Kidney capillary endothelial cell (primary cell): Measurements from ENCODE around the gene NPBWR2.

Source experiments
- DNase-seq: peaks from one replicate; pipeline ENCODE4 v3.0.0-alpha.2; 2018; ENCODE audit warnings: low spot score

The NPBWR2 gene, protein sequence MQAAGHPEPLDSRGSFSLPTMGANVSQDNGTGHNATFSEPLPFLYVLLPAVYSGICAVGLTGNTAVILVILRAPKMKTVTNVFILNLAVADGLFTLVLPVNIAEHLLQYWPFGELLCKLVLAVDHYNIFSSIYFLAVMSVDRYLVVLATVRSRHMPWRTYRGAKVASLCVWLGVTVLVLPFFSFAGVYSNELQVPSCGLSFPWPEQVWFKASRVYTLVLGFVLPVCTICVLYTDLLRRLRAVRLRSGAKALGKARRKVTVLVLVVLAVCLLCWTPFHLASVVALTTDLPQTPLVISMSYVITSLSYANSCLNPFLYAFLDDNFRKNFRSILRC

DNA sequence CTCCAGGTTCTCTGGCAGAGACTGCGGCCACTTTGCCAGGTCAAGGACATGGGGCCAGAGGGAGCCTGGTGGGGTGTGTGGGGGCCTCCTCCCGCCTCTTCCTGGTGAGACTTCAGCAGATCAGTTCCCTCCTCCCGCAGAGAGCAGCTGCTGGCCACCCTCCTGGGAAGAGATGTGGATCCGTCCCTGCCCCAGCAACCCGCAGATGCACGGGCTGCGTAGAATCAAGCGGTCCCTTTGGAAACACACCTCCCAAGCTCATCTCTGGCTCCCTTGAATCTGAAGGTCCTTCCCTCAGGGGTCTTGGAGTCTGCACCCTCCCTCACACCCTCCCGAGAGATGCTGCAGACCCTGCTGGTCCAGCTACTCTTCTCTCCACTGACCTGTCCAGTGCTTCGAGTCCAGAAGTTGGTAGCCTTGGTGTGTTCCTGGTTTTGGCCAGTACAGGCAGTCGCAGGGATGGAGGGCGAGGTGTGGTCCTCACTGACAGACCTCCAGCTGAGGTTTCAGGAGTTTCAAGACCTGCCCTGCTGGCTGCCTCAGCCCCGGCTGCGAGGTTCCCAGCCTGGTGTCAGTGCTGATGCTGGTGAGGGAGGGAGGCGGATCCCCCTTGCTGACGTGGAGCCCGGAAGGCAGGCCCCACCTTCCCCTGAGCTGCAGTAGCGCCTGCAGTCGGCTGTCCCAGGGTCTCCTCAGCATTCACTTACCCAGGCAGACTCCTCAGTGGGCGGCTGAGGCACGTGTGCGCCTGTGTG lies at the start of gene NPBWR2:
Gene NPBWR2 (minus strand): TSS at position 585 of the 755 bp plus-strand sequence. CDS start 734 bp downstream, outside the sequence.
- no peak for DNase-seq

DNA sequence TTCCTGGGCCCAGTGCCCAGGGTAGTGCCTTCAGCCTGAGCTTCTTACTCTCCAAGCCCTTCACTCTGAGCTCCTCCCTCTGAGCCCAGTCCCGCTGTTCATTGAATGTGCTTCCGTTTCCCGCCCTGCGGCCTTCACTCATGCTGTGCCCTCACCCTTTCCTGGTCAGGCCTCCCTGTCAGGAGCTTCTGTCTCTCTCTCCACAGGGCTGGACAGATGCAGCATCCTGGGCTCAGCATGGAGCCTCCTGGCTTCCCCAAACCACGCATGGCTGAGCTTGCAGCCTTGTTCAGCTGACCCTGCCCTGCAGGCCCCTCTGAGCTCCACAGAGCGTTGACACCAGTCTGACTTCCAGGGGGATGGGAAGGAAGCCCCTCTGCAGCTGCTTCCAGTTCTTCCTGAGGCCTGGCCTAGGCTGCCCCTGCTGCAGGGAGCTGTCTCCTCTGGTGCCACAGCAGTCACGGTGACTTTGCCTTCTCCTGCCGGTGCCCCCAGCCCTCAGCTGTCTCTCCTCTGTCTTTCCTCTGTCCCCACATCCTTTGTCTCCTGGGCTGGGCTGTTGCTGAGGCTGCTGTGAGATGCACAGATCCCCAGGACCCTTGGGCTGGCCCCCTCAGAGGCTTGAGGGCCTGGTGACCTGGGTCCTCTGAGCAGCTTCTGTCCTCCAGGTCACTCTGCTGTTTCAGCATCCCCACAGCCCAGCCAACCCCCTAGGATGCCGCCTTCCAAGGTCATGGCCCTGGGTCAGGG lies 48.9 kb upstream of the NPBWR2 start:
- no peak for DNase-seq

DNA sequence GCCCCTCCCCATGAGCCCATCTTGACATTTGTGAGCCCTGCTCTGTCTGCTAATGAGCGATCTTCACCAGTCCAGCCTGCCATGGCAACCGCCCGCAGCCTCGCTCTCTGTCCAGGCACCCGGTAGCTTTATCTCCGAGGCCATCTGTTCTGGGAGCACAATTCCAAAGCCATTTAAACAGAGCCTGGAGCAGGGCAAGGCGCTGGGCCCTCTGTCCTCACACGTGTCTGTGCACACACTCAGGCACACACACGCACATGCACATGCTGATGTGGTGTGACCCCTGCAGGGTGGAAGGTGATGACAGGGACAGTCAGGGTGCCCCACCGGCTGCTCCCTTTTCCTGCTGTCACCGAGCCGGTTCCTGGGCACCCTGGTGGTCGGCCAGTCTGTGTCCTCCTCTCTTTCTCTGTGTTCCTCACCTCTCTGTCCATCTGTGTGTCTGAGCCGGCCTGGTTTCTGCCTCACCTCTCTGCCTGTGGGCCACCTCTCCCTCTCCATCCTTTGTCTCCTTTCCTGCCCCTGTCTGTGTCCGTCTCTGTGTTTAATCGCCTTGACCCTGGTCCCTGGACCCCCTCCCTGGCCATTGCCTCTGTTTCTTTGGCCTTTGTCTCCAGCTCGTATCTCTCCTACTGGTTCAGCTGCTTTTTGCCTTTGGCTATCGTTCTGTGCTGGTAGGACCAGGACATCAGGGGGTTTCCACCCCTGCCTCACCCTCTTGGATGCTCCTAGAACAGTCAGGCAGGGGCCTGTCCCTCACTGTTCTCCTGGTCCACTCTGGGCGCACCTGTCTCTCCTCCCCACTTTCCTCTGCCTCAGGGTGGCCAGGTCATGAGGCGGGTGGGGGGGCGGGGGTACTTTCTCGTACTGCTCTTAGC lies 48.1 kb upstream of the NPBWR2 start:
- DNase-seq: no peak

DNA sequence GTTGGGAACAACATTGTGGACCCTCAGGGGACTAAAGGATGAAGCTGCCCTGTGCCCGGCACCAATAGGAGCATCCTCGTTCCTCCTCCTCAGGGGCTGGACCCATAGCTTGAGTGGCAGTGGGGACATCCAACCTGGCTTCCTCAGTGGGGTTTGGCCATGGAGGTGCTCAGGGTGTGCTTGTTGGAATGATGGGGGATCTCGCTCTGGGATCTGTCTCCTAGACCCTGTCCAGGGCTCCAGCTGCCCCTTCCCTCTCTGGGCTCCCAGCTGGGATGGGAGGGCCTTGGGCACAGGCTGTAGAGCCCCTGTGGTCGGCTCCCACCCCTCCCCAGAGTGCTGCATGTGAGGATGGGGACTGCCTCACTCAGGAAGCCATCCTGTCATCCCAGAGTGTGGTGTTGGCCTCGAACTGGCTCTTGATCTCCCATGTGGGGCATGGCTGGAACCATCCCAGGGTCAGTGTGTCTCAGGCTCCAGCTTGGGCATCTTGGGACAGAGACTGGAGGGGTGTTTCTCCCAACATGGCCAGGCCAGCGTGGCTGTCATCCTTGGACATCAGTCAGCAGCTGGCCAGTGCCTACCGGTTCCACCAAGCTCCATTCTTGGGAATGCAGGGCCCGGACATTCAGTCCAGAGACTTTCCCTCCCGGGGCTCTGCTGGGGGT lies 47.4 kb upstream of the NPBWR2 start:
- no peak for DNase-seq

DNA sequence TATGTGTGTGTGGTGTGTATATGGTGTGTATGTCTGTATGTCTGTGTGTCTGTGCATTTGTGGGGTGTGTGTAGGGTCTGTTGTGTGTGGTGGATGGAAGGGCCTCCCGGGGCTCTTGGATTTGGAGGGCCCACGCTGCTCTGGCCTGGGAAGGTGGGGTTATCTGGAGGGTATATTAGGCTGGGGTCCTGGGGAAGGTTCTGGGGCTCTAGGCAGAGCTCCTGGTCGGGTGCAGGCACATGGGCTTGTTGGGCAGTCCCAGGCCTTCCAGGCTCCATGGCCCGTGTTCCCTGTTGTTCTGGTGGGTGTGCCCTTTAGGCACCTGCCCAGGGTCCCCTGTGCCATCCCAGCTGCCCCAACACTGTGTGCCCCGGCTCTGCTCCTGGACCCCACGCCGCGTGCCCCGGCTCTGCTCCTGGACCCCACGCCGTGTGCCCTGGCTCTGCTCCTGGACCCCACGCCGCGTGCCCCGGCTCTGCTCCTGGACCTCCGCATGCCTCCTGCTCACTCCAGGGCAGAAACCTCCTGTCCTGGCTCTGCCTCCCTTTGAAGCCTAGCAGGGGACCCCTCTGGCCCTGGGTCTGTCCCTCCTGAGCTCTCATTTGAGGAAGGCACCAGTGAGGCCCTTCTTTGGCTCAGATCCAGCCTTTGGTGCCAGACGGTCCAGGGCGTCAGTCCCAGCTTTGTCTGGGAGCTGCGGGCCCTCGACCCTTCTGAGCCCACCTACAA lies 46.7 kb upstream of the NPBWR2 start:
- no peak for DNase-seq

DNA sequence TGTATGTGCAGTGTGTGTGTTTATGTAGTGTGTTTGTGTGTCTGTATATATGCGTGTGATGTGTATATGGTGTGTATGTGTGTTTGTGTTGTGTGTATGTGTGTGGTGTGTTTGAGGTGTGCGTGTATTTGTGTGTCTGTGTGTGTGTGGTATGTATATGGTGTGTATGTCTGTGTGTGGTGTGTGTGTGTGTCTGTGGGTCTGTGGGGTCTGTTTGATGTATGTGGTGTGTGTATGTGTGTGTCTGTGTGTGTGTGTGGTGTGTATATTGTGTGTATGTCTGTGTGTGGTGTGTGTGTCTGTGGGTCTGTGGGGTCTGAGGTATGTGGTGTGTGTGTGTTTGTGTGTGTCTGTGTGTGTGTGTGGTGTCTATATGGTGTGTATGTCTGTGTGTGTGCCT lies 46.0 kb upstream of the NPBWR2 start:
- DNase-seq: no peak

DNA sequence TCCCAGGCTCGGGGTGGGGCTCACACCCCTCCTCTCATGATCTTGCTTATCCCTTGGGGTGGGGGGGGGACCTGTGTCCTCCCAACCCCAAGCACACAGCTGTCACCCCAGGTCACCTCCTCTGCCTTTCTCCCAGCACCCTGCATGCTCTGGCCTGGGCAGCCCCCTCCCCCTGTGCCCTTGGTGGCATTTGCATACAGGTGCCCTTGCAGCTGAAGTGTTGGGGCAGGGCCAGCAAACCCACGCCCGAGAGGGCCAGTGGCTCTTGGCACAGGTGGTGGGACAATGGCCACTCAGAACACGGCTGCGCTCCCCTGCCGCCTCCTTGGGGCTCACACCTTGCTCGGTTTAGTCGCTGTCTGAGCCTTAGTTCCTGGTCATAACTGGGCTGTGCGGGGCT lies 45.5 kb upstream of the NPBWR2 start:
- DNase-seq: no peak

DNA sequence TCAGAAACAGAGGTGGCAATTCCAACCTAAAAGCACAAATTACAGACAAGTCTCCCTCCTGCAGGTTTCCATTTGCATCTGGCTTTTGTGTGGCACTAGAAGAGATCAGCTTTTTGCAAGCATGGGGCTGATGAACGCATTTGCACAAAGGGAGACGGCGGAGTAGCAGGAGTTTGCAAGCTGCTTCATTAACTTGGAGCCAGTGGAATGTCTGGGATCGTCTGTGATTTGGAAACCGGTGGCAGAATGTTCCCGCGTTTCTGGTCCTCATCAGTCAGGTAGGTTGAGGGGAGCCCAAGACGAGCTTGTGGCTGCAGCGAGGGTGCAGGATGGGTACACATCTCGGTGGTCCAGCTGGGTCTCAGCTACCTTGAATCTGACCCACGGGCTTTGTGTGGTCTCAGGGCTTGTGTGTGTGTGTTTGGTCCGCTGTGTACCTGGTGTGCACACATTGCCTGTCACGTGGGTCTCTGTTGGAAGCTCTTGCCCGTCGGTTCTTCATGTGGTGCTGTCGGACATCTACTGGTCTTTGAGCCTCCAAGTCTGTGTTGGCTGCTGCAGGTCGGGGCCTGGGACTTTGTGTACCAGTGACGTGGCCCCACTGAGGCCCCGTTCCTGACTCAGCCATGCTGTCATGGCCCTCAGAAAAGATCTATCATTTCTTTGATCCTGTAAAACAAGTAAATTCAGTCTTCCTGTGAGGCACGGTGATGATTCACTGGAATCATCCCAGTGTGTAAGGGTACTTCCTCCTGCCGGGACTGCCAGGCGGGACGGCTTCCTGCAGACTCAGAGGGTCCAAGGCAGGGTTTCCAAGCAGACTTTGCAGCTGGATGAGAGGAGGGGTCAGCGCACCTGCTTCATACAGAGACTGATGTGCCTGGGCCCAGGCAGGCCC lies 44.5 kb upstream of the NPBWR2 start:
- DNase-seq: peak; percentile 97

DNA sequence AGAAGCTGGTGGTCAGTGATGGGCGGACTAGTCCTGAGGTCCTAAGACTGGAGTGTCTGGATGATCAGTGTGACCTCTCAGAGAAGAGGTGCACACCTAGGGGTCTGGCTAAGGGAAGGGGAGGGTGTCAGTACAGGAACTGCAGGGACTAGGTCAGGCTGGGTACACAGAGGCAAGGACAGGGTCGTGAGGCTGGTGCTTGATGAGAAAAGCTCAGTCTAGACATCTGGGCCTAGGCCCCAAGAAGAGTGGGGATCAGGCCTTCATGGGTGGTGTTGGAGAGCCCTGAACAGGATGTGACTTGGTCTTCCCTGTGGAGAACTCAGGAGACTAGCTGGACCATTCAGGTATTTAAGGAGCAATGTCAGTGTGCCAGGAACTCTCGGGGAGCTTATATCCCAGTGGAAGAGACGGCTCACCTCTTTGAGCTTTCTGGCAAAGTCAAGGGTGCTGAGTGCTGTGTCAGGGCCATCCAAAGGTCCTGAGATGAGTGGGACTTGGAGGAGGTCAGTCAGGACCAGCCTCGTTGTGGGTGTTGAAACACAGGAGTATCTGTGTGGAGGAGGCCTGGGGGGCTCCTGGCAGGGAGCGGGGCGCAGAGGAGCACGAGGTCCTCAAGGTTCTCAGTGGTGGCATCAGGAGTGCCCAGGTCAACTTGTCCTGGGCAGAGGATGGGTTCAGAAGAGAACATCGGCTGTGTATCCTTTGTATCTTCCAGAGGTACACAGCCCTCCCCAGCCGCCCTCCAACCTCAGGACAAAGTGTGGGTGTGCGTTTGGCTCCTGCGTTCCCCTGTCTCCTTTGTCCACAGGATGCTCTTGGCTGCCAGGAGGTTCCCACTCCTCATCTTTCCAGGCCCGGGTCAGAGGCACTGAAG lies 43.6 kb upstream of the NPBWR2 start:
- no peak for DNase-seq

DNA sequence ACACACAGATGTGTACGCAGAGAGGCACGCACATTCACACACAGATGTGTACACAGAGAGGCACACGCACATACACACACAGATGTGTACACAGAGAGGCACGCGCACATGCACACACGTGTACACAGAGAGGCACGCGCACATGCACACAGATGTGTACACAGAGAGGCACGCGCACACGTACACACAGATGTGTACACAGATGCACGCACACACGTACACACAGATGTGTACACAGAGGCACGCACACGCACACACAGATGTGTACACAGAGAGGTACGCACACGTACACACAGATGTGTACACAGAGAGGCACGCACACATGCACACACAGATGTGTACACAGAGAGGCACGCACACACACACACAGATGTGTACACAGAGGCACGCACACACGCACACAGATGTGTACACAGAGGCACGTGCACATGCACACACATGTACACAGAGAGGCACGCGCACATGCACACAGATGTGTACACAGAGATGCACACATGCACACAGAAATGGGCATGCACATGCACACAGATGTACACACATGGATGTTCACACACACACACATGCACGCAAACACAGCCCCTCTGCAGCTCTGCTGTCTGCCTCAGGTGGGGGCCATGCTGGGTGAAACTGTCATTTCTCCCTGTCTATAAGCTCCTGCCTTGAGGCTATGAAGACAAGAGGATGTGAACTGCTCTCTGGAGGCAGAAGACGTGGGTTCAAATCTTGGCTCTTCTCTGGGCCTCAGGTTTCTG lies 42.6 kb upstream of the NPBWR2 start:
- DNase-seq: no peak

DNA sequence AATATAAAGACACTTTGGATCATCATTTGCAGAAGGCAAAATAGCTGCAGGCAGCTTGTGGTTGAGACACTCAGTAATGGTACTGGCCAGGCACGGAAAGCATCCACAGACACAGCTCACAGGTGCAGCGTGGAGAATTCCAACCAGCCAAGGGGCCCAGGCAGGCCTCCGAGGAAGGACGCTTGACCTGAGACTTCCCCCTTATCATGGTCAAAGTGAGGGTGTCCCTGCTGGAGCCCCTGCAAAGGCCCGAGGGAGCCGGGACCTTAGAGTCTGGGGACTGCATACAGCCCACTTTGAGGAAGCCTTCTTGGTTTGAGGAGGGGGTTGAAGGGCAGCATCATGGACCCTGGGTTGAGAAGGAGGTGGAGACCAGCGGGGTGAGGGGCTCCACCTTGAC lies 41.8 kb upstream of the NPBWR2 start:
- no peak for DNase-seq

DNA sequence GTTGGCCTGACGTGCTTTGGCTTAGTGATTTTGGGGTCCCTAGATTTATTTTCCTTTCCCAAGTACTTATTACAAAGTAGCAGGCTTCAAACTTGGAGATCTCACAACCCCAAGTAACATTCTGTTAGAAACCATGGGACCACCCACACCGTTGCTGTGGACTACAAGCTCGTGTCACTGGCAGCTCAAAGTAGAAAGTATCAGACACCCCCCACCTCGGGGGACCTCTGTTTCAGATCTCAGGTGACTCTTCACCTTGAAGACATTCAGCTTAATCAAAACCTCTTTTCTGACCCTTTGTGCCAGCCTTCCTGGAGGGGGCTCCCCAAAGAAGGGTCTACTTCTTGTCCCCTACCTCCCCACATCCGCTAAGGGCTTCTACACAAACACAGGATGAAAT lies 41.2 kb upstream of the NPBWR2 start:
- no peak for DNase-seq

DNA sequence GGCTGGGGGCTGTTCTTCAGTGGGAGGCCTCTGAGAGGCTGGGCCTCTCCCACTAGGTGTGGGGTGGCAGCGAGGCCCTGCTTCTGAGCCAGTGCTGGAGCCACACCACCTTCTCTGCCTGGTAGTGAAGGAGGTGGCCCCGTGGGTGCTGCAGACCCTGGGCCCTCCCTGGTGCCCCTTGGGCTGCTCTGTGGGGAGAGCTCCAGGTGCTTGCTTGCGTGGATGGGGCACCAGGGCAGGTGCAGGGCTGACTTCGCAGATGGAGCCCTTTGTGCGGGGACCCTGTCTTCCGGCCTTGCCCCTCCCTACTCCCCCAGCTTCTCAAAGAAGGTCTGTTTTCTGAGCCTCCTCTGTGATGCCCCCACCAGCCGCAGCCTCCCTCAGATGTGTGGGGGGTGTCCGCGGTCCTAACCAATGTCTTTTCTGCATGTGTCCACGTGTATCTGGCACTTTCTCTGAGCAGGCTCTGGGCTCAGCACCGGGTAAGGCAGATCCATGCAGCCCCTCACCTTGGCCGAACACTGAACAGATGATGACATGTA lies 39.6 kb upstream of the NPBWR2 start:
- no peak for DNase-seq

DNA sequence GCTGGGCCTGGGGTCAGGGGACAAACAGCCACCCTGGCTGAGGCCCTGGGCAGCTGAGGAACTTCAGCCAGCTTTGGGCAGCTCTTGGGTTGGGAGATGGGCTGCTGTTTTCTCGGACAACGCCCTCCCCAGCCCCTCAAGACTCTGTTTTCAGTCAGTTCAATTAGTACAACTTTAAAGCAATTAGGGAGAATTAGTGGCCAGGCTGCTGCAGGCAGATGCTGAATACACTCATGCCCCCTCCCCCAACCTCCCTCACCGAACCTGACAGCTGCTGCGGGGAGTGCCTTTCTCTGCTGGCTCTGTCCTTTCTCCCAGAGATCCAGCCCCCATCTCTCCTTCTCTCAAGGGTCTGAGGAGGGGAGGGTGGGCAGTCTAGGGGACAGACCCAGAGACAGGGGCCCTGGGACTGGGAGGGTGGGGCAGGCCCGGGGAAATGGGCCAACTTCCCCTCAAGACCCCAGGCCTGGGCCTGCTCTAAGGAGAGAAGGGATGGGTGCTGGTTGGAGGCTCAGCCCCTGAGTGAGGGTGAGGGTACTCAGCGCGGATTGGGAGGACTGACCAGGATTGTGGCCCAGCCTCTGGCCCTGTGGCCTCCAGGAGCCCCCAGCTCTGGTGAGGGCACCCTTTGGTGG lies 39.1 kb upstream of the NPBWR2 start:
- no peak for DNase-seq

DNA sequence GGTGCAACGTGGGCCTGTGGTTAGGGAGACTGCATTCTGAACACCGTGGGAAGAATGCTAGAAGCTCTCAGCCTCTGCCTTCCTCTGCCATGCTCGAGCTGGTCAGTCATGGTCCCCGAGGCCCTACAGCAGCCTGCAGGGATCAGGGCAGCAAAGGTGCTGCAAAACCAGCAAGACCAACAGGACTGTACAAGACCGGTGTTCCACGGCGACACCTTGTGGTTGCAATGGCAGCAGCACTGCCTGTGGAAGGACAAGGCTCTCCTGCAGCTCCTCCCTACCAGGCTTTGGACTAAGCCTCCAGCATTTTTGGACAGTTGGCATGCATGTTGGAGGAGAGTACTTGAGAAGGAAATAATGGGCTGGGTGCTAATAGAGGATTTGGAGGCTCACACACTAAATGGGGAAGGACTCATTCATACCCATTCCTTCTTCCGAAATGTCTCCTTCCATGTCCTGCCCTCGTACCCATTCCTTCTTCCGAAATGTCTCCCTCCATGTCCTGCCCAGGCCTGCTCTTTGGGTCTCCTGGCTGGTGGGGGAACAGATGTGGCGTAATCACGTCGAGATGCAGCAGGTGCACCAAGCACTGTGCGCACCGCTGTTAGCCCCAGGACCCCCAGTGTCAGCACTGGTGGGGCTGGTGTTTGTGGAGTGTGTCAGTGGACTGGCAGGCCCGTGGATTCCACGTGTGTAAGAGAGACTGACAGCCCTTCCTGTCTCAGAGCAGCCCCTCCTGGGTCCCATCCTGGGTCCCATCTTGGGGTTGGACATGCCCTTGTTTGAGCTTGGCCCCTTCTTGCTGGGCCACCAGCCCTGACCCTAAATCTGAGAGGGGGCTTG lies 38.3 kb upstream of the NPBWR2 start:
- DNase-seq: no peak
